22Rv1 (cell line): Measurements from ENCODE around the gene EPHA6.

Experiments used
- H3K27ac ChIP-seq: fragments of 450-650 bp; 2 replicates; pipeline ENCODE4 v1.5.1; 2017
- ZFX ChIP-seq: fragments of 450-650 bp; IDR thresholded peaks from 2 replicates; pipeline ENCODE4 v1.6.1; 2017; ENCODE audit warnings: antibody characterized with exemption, borderline replicate concordance
- TF ChIP-seq, protein P1 (sequence below): fragments of 450-650 bp; IDR thresholded peaks from 2 replicates; pipeline ENCODE4 v1.5.1; 2017; ENCODE audit warnings: mild to moderate bottlenecking

The EPHA6 gene

DNA sequence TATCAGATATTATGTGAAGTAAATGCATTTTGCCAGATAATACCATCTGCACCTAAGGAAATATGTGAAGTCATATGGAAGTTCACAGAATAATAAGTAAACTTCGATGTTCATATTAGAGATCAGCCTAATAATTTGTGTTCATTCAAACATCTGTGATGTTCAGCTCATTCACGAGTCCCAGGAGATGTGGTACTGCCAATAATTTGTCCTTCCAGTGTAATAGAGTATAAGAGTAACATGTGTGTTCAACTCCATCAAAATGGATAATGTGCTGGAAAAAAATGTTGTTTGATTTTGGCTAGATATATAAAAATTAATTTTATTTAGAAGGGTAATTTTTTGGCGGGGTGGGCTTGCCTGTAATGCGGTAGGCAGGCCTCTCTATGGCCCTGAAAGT is 874.7 kb downstream of the EPHA6 start:
- TF ChIP-seq, protein P1, sequence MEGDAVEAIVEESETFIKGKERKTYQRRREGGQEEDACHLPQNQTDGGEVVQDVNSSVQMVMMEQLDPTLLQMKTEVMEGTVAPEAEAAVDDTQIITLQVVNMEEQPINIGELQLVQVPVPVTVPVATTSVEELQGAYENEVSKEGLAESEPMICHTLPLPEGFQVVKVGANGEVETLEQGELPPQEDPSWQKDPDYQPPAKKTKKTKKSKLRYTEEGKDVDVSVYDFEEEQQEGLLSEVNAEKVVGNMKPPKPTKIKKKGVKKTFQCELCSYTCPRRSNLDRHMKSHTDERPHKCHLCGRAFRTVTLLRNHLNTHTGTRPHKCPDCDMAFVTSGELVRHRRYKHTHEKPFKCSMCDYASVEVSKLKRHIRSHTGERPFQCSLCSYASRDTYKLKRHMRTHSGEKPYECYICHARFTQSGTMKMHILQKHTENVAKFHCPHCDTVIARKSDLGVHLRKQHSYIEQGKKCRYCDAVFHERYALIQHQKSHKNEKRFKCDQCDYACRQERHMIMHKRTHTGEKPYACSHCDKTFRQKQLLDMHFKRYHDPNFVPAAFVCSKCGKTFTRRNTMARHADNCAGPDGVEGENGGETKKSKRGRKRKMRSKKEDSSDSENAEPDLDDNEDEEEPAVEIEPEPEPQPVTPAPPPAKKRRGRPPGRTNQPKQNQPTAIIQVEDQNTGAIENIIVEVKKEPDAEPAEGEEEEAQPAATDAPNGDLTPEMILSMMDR, result no peak
- no peak for TF ChIP-seq ZFX
- H3K27ac ChIP-seq, result no peak overlapping the region

DNA sequence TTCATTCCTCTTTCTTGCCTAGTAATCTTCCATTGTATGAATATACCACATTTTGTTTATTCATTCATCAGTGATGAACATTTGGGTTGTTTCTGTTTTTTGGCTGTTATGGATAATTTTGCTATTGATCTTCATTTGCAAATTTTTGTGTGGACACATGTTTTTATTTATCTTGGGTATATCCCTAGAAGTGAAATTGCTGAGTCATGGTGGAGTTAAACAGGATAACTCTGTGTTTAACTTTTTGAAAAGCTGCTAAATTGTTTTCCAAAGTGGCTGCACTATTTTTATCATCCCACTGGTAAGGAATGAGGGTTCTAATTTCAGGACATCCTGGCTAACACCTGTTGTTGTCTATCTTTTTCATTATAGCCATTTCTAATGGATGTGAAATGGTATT is 875.6 kb downstream of the EPHA6 start:
- H3K27ac ChIP-seq, result no peak overlapping the region
- no peak for TF ChIP-seq ZFX
- TF ChIP-seq, protein P1, result no peak

DNA sequence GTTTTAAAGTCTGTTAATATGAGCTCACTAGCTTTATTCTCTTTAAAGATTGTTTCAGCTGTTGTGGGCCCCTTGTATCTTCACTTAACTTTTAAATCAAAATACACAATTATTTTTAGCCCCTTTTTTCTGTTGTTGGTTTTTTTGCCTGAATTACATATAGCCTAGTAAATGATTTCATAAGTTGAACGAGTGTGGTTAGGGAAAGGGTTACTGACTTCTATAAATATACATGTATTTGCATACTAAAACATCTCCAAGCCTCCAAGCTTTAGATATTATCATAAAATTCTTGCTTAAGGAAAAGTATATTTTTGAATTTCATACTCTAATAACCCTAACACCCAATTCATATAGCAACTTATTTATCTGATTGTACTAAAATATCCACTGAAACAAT is 877.0 kb downstream of the EPHA6 start:
- H3K27ac ChIP-seq, result no peak overlapping the region
- TF ChIP-seq, protein P1, result no peak
- no peak for TF ChIP-seq ZFX

DNA sequence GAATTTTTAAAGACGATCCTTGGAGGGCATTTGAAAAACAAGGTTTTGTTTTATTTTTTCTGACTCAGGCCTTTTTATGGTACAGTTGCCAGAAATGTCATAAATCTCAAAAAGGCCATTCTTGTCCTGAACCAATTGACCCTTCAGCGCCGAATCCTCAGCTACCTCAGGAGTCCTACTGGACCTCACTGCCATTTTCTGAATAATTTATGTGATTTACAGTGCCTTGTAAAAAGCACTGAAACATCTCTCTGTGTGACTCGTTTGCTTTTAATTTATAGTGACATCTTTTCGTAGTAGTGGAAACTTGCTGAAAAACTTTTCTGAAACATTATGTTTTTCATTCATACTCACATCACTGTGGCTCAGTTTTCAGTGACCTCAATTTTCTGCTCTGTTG is 878.0 kb downstream of the EPHA6 start:
- TF ChIP-seq, protein P1, result no peak
- no peak for TF ChIP-seq ZFX
- H3K27ac ChIP-seq, result no peak overlapping the region

DNA sequence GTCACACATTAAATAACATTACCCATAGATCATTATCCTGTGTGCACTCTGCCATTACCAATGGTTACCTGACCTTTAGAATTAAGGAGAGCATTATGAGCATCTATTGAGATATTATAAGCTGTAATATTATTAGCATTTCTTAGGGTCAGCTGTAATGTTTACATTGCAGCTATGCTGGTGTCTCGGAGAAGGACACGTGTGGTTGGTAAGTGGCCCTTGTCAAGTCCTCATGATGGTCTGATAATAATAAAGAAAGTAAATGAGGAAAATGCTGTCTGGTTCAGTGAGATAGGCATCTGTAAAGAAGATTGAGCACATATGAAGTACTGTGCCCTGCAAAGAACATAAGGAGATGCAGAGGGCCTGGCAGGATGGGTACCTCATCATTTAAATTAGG is 878.4 kb downstream of the EPHA6 start:
- no peak overlapping the region for H3K27ac ChIP-seq
- TF ChIP-seq, protein P1, result no peak
- no peak for TF ChIP-seq ZFX

DNA sequence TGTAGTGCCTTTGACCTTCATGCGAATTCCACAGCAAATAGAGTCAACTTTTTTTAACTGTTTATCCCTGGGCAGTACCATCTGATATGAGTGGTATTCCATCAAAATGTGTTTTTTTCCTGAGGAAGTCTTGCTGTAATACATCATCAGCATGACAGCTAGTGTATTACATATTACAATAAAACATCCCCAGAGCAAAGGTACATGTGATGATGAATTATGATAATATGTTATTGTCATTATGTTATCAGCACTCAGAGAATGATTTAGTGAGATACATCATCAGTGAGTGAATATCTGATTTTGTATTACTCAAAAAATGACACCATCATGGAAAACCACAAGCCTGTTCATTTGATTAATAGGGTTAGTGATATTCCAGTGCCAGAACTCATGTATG is 880.5 kb downstream of the EPHA6 start:
- TF ChIP-seq, protein P1, result no peak
- no peak for TF ChIP-seq ZFX
- H3K27ac ChIP-seq, result no peak overlapping the region

DNA sequence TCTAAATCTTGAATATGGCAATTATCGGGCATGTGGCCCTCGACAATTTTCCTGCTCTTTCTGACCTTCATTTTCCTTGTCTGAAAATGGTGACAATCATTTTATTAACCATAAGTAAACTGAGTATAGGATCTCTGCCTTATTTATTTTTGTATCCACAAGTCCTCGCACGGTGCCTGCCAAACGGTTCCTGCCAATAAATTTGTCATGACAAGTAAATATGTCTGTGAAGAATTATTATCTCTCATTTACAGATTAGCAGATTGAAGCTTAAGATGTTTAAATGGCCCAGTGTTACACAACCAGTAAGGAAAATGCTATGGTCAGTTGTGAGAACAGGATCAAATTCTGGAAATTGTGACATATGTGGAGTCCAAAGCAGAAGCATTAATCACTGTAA is 884.3 kb downstream of the EPHA6 start:
- TF ChIP-seq, protein P1, result no peak
- no peak for TF ChIP-seq ZFX
- no peak overlapping the region for H3K27ac ChIP-seq
